ENCODE measurements around the gene ZBTB38.
A peak's percentile ranks its signal among the peaks of the same experiment; 100 is the strongest.

ZBTB38 gene

GRCh38 chr3:141367038-141367730 lies 1.1 kb upstream of the ZBTB38 start:
- DNase-seq, result no peak

- no peak for DNase-seq
Measured at GRCh38 chr3:141368925-141369794, 856 bp downstream of the ZBTB38 start.

GRCh38 chr3:141370065-141370533 lies 1.8 kb downstream of the ZBTB38 start:
- peak; percentile 85 for DNase-seq

GRCh38 chr3:141371882-141372281 lies 3.6 kb downstream of the ZBTB38 start:
- DNase-seq, result peak; percentile 26

- no peak for DNase-seq
Measured at GRCh38 chr3:141372656-141373055, 4.4 kb downstream of the ZBTB38 start.

DNA sequence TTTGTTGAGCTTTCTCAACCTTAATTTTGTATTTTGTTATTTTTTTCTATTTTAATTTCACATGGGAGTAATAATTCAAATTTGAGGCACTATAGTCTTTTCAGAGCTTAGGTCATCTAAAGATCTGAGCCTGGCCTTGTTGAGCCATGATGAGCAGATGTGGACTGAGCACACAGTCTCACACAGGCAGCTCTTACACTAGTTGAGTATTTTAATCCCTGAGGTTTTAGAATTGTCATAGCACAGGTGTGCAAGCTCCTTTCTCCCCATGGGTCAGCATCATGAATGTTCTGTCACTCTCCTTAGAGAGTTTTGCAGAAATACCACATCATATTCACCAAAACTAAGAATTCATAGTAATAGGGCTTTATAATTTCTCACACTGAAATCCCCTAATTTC lies 4.9 kb downstream of the ZBTB38 start:
- no peak for DNase-seq

DNA sequence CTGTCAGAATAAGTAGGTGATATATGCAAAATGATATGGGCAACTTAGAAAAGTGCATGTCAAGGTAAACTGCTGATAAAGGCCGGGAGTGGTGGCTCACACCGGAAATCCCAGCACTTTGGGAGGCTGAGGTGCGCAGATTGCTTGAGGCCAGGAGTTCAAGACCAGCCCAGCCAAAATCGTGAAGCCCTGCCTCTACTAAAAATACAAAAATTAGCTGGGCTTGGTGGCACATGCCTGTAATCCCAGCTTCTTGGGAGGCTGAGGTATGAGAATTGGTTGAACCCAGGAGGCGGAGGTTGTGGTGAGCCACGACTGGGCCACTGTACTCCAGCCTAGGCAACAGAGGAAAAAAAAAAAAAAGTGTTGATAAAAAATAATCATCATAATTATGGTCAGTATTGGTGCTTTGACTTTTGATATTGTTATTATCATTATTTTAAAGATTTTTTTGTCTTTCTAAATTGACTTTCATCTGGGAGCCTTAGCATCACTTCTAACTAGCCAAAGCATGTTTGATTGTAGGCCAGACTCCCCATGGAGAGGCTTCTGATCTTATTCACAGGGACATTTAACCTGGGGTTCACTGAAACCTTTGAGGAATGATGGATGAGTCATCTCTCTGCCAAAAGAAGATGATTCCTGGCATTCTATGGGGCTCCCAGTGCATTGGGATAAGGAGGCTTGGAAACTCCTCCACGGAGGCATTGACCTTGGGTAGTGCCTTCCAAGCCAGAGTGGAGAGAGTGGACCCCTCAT lies 5.6 kb downstream of the ZBTB38 start:
- DNase-seq, result no peak

- no peak for DNase-seq
Measured at GRCh38 chr3:141375381-141376301, 7.3 kb downstream of the ZBTB38 start.

DNA sequence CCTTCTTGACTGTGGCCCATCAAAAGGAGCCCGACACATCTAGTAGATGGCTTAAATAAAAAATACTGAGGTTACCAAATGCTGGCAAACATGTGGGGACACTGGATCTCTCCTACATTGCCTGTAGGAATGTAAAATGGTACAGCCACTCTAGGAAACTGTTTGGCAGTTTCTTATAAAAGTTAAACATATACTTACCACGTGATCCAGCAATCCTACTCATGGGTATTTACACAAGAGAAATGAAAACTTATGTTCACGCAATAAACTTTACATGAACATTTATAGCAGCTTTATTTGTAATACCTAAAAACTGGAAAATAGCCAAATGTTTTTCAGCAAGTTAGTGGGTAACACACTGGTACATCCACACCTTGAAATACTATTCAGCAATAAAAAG lies 9.1 kb downstream of the ZBTB38 start:
- DNase-seq, result no peak

GRCh38 chr3:141378556-141378955 lies 10.3 kb downstream of the ZBTB38 start:
- no peak for DNase-seq

DNA sequence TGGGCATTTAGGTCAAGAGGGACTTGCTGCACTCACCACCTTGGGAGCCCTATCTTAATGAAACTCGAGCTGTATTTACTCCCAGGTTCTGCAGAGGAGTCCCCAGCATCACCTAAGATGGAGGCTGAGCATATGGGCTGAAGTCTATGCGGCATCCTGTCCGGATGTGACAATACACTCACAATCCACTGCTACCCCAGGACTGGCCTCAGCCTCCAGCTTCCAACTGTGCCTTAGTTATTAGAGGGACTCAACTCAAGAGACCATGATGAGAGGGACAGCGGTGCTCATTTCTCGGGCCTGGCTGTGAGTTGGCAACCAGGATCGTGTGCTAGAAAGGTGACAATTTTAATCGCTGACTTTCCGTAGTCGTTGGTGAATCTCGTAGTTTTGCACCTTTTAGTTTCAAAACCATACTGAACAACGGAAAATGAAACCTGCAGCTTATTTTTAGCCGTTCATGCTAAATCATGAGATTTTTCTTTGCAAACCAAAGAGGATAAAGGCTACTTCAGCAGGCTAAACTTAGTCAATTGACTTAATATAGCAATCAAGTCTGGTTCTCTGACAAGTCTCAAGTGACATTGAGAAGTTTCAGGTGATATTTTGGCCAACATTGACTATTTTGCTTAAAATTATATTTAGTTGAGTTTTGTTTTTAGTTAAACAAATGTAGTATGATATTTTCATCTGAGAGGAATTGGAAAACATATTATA lies 11.1 kb downstream of the ZBTB38 start:
- peak; percentile 65 for DNase-seq

DNA sequence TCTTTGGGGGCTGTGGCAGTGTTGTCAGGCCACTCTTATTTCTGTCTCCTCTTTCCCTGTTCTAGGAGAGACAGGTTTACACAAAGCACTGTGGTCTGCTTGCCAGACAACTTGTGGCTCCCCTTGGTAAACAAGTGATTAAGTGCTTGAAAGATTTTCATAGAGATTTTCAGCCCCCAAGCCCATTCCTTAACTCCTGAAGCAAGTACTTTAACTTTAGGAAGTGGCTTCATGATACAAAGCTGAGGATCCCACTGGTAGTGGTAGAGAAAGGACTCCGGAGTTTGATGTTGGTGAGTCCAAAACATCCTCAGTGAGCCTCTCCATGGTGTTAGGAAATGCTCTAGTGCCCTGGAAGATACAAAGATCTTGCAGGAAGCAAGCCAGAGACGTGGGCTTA lies 12.0 kb downstream of the ZBTB38 start:
- no peak for DNase-seq

DNA sequence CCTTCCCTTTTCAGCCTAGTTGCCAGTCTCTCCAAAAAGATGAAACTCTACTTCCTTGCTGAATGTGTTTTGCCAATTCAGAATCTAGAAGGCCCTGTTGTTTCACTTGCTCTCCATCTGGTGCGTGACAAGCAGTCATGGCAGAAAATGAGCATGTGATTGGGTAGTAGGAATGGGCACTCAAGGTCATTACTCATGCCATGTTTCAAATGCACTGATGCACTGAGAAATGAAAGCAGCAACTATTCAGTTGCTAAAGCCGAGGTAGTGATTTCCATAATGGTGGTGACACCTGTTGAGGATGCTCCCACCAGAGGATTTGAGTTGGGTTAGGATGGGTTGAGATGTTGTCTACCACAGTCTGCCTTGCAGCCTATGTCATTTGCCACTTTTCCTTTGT lies 12.7 kb downstream of the ZBTB38 start:
- DNase-seq, result no peak

GRCh38 chr3:141382571-141382970 lies 14.3 kb downstream of the ZBTB38 start:
- DNase-seq, result no peak

GRCh38 chr3:141383555-141384129 lies 15.3 kb downstream of the ZBTB38 start:
- DNase-seq, result no peak

- no peak for DNase-seq
Measured at GRCh38 chr3:141384157-141384556, 15.9 kb downstream of the ZBTB38 start.

DNA sequence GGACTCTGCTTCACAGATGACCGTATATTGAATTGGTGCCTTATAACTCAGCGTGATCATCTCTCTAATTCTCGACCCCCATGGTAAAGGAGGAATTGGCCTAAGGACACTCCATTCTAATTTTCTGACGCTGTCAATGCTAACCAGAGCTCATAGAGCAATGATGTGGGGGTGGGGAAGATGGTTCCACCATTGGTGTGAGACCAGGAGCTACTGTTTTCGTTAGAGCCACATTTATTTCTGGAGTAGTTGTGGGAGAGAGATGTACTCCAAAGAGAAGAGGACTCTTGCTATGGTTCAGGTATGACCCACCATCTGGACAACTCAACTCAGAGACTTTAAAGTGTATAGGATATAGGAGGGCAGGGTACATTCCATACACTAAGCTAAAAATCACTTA lies 16.3 kb downstream of the ZBTB38 start:
- no peak for DNase-seq

DNA sequence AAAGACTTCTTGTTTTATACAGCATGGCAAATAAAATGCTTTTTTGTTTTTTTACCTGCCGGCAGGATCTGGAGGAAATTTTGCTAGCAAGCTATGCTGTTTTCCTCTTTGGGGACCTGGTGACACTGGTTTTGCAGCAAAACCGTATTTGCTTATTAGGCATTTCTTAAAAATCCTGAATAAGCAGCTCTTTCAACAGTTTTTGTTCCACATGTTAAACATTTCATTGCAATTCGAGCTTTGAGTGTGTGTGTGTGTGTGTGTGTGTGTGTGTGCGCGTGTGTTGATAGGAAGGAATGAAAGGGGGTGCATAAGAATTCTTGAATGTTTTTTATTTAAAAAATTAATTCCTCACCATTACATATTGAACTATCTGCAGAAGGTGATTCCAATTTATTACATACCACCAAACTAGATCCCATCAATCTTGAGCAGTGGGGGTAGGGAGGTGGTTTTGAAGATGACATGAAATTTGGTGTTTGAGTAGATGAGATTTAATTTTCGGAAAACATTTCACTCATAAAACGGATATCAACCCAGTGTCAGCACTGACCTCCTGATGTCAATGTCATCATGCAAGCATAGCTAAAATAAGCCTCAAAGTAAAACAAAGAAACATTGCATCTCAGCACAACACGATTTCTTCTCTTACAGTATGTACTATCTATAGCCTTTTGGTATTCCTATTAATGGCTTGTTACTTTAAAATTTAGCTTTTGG lies 17.3 kb downstream of the ZBTB38 start:
- DNase-seq, result no peak

- DNase-seq, result no peak
Measured at GRCh38 chr3:141386126-141386488, 17.8 kb downstream of the ZBTB38 start.

GRCh38 chr3:141386611-141387111 lies 18.4 kb downstream of the ZBTB38 start:
- no peak for DNase-seq
